ENCODE data around the gene CPAMD8. TPM values are rescaled to one million over a fixed set of nuclear protein-coding genes. Genes with fewer than 3 reads are reported as not detected.
A peak's percentile ranks its signal among the peaks of the same experiment; 100 is the strongest.

CPAMD8 gene
- total RNA-seq, 1 donor, result 0.36 TPM

DNA sequence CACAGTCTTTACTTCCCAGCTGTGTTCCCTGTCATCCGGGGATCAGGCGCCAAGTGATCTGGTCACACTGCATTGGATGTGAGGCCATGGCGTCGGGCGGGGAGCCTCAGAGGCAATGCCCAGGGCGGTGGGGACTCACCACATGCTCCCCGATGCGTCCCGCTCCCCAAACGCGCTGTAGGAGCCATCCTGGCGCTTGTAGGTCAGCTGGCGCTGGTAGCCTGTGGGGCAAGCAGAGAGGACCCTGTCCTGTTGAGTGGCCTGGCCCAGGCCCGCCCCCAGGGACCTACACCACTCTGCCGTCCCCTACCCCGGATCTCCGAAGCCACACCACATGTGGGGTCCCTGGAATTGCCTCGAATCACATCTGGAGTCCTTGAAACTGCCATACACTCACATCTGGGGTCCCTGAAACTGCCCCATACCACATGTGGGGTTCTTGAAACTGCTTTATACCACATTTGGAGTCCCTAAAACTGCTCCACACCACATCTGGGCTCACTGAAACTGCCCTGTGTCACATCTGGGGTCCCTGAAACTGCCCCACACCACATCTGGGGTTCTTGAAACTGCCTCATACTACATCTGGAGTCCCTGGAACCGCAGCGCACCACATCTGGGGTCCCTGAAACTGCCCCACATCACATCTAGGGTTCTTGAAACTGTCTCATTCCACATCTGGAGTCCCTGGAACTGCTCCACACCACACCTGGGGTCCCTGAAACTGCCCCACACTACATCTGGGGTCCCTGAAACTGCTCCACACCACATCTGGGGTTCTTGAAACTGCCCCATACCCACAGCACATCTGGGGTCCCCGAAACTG is 104.6 kb downstream of the CPAMD8 start:
- H3K27me3 ChIP-seq (ENCODE audit: insufficient read depth, low read length), result peaks cover under 1% of the 10 kb centered on the region
- TF ChIP-seq, protein P1, sequence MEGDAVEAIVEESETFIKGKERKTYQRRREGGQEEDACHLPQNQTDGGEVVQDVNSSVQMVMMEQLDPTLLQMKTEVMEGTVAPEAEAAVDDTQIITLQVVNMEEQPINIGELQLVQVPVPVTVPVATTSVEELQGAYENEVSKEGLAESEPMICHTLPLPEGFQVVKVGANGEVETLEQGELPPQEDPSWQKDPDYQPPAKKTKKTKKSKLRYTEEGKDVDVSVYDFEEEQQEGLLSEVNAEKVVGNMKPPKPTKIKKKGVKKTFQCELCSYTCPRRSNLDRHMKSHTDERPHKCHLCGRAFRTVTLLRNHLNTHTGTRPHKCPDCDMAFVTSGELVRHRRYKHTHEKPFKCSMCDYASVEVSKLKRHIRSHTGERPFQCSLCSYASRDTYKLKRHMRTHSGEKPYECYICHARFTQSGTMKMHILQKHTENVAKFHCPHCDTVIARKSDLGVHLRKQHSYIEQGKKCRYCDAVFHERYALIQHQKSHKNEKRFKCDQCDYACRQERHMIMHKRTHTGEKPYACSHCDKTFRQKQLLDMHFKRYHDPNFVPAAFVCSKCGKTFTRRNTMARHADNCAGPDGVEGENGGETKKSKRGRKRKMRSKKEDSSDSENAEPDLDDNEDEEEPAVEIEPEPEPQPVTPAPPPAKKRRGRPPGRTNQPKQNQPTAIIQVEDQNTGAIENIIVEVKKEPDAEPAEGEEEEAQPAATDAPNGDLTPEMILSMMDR (IDR thresholded peaks at IDR 0.05; ENCODE audit: extremely low read depth, low read depth, low read length), result no peak
- H3K27ac ChIP-seq (ENCODE audit: low read depth, low read length), result no peak overlapping the region
- no peak overlapping the region for H3K4me3 ChIP-seq (ENCODE audit: insufficient read depth, low read length)
- H3K36me3 ChIP-seq (ENCODE audit: insufficient read depth, low read length), result no peaks in the 10 kb centered on the region
- H2AFZ ChIP-seq (ENCODE audit: low read length), result no peak overlapping the region
- peaks cover 6% of the 10 kb centered on the region for H3K9me3 ChIP-seq (ENCODE audit: low read depth, low read length)
- no peaks in the 10 kb centered on the region for H3K79me2 ChIP-seq (ENCODE audit: insufficient read depth, low read length)
- H3K4me2 ChIP-seq (ENCODE audit: insufficient read depth, low read length), result no peak overlapping the region
- no peaks in the 10 kb centered on the region for H4K20me1 ChIP-seq (ENCODE audit: insufficient read depth, low read length)
- no peak for DNase-seq (ENCODE audit: insufficient read length, low spot score, missing footprints)
- no peaks in the 10 kb centered on the region for H3K4me1 ChIP-seq (ENCODE audit: insufficient read depth, low read length)

DNA sequence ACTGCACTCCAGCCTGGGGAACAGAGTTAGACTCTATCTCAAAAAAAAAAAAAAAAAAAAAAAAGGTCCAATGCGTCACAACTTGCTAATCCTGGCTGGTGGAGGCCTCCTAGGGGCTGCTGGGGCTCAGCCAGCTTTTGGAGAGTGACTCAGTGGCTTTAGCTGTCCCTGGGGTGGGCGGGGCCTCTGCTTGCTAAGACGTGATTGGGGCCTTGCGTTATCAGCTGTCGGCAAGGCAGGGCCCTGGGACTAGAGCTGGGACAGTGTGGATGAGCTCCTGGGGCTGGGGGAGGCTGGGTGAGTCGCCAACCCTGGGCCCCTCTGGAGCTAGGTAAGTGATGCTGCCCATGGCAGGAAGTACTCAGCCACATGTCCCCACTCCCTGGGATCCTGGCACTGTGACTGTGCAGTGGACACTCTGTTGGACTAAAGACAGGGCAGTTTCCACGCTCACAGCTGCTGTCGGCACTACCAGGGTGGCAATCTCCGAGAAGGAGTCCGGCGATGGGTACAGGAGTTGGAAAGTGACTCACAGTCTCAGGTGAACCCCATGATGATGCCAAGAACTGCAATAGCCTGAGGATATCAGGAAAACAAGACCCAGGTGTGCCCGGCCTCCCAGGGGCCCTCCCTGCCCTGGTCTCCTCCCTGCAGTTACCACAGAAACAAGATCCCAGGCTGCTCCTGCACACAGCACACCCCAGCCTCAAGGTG is 105.6 kb downstream of the CPAMD8 start:
- Histone ChIP-seq H3K4me1 (ENCODE audit: insufficient read depth, low read length) (no peaks in the 10 kb centered on the region), H3K9me3 (ENCODE audit: low read depth, low read length) (peaks cover 6% of the 10 kb centered on the region), H3K79me2 (ENCODE audit: insufficient read depth, low read length) (no peaks in the 10 kb centered on the region), H3K4me3 (ENCODE audit: insufficient read depth, low read length) (no peak overlapping the region), H4K20me1 (ENCODE audit: insufficient read depth, low read length) (no peaks in the 10 kb centered on the region), H3K36me3 (ENCODE audit: insufficient read depth, low read length) (no peaks in the 10 kb centered on the region), H3K27ac (ENCODE audit: low read depth, low read length) (no peak overlapping the region), H3K27me3 (ENCODE audit: insufficient read depth, low read length) (peaks cover 3% of the 10 kb centered on the region), H3K4me2 (ENCODE audit: insufficient read depth, low read length) (no peak overlapping the region), H2AFZ (ENCODE audit: low read length) (no peak overlapping the region)
- TF ChIP-seq, protein P1 (IDR thresholded peaks at IDR 0.05; ENCODE audit: extremely low read depth, low read depth, low read length), result no peak
- peak; percentile 88 for DNase-seq (ENCODE audit: insufficient read length, low spot score, missing footprints)

DNA sequence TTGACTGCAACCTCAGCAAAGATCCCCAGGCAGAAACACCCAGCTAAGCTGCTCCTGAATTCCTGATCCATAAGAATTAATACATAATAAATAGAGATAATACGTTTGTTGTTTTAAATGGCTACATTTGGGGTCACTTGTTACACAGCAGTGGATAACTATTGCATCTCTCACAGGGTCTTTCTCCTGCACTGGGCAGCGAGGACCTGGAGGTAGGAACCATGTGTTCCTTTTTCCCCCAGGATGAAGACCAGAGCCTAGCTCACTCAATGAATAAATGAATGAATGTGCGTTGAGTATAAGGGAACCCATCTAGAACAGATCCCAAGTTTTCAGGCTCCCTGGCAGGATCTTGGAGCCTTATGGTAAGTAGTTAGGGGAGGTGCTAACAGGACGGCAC is 107.1 kb downstream of the CPAMD8 start:
- Histone ChIP-seq H3K4me3 (ENCODE audit: insufficient read depth, low read length) (no peak overlapping the region), H3K4me1 (ENCODE audit: insufficient read depth, low read length) (no peaks in the 10 kb centered on the region), H3K4me2 (ENCODE audit: insufficient read depth, low read length) (no peak overlapping the region), H3K79me2 (ENCODE audit: insufficient read depth, low read length) (no peaks in the 10 kb centered on the region), H3K9me3 (ENCODE audit: low read depth, low read length) (no peaks in the 10 kb centered on the region), H3K27me3 (ENCODE audit: insufficient read depth, low read length) (peaks cover 3% of the 10 kb centered on the region), H3K36me3 (ENCODE audit: insufficient read depth, low read length) (no peaks in the 10 kb centered on the region), H2AFZ (ENCODE audit: low read length) (no peak overlapping the region), H4K20me1 (ENCODE audit: insufficient read depth, low read length) (no peaks in the 10 kb centered on the region), H3K27ac (ENCODE audit: low read depth, low read length) (no peak overlapping the region)
- TF ChIP-seq, protein P1 (IDR thresholded peaks at IDR 0.05; ENCODE audit: extremely low read depth, low read depth, low read length), result no peak
- no peak for DNase-seq (ENCODE audit: insufficient read length, low spot score, missing footprints)

DNA sequence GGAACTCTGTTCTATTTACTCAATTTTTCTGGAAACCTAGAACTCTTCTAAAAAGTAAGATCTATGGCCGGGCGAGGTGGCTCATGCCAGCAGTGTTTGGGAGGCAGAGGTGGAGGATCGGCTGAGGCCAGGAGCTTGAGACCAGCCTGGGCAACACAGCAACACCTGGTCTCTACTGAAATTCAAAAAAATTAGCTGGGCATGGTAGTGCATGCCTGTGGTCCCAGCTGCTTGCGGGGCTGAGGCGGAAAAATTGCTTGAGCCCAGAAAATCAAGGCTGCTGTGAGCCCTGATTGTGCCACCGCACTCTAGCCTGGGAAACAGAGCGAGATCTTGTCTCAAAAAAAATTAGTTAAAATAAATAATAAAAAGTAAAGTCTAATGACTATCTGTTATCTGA is 109.2 kb downstream of the CPAMD8 start:
- Histone ChIP-seq H3K4me3 (ENCODE audit: insufficient read depth, low read length) (no peak overlapping the region), H3K4me2 (ENCODE audit: insufficient read depth, low read length) (no peak overlapping the region), H3K27me3 (ENCODE audit: insufficient read depth, low read length) (peaks cover 3% of the 10 kb centered on the region), H2AFZ (ENCODE audit: low read length) (no peak overlapping the region), H3K36me3 (ENCODE audit: insufficient read depth, low read length) (no peaks in the 10 kb centered on the region), H3K4me1 (ENCODE audit: insufficient read depth, low read length) (no peaks in the 10 kb centered on the region), H3K9me3 (ENCODE audit: low read depth, low read length) (peaks cover 11% of the 10 kb centered on the region), H4K20me1 (ENCODE audit: insufficient read depth, low read length) (no peaks in the 10 kb centered on the region), H3K79me2 (ENCODE audit: insufficient read depth, low read length) (no peaks in the 10 kb centered on the region), H3K27ac (ENCODE audit: low read depth, low read length) (no peak overlapping the region)
- TF ChIP-seq, protein P1 (IDR thresholded peaks at IDR 0.05; ENCODE audit: extremely low read depth, low read depth, low read length), result no peak
- DNase-seq (ENCODE audit: insufficient read length, low spot score, missing footprints), result no peak
